C4-2B (cell line): ENCODE measurements around the gene PALLD.
"Not testable (repeated sequence)": the region's sequence is repeated elsewhere in the genome, so short reads cannot be mapped to it uniquely, and the experiment has no call there.

Experiments
- ZFX ChIP-seq: fragments of 450-650 bp; IDR thresholded peaks from 2 replicates; pipeline ENCODE4 v1.6.1; 2017
- TF ChIP-seq, protein P1 (sequence below): fragments of 450-650 bp; conservative IDR thresholded peaks from 2 replicates; pipeline ENCODE4 v1.5.1; 2017; ENCODE audit warnings: mild to moderate bottlenecking

GRCh38 chr4:168952821-168953246, 456.0 kb downstream of the PALLD start:
- TF ChIP-seq, protein P1, sequence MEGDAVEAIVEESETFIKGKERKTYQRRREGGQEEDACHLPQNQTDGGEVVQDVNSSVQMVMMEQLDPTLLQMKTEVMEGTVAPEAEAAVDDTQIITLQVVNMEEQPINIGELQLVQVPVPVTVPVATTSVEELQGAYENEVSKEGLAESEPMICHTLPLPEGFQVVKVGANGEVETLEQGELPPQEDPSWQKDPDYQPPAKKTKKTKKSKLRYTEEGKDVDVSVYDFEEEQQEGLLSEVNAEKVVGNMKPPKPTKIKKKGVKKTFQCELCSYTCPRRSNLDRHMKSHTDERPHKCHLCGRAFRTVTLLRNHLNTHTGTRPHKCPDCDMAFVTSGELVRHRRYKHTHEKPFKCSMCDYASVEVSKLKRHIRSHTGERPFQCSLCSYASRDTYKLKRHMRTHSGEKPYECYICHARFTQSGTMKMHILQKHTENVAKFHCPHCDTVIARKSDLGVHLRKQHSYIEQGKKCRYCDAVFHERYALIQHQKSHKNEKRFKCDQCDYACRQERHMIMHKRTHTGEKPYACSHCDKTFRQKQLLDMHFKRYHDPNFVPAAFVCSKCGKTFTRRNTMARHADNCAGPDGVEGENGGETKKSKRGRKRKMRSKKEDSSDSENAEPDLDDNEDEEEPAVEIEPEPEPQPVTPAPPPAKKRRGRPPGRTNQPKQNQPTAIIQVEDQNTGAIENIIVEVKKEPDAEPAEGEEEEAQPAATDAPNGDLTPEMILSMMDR: not testable (repeated sequence)
- TF ChIP-seq ZFX: not testable (repeated sequence)
